SK-N-SH treated with all-trans-retinoic acid at 6 μM for 48 hours (cell line): Measurements from ENCODE around the gene MAGEB4.

Source experiments
- ARNTL ChIP-seq: fragments of 450-650 bp; formaldehyde crosslinking; IDR thresholded peaks from 2 replicates; pipeline ENCODE4 v1.5.0; 2020; ENCODE audit warnings: low read depth, mild to moderate bottlenecking, moderate library complexity, borderline replicate concordance
- CREB5 ChIP-seq: fragments of 250-450 bp; sonication (Bioruptor Pico); IDR thresholded peaks from 2 replicates; pipeline ENCODE4 v1.5.1; 2020; ENCODE audit warnings: low read depth, mild to moderate bottlenecking, moderate library complexity
- ESRRG ChIP-seq: fragments of 250-450 bp; sonication (Bioruptor Pico); IDR thresholded peaks from 2 replicates; pipeline ENCODE4 v1.6.1; 2021; ENCODE audit warnings: mild to moderate bottlenecking
- ISL1 ChIP-seq: fragments of 250-450 bp; sonication (Bioruptor Pico); IDR thresholded peaks from 2 replicates; pipeline ENCODE4 v2.1.2; 2022; ENCODE audit warnings: mild to moderate bottlenecking, moderate library complexity
- PPARA ChIP-seq: fragments of 250-450 bp; sonication (Bioruptor Pico); IDR thresholded peaks from 2 replicates; pipeline ENCODE4 v1.5.0; 2020; ENCODE audit warnings: mild to moderate bottlenecking, borderline replicate concordance
- ZFP3 ChIP-seq: fragments of 250-450 bp; sonication (Bioruptor Pico); IDR thresholded peaks from 2 replicates; pipeline ENCODE4 v1.5.0; 2020; ENCODE audit warnings: mild to moderate bottlenecking, moderate library complexity
- ZFP30 ChIP-seq: fragments of 450-650 bp; formaldehyde crosslinking; IDR thresholded peaks from 2 replicates; pipeline ENCODE4 v1.5.0; 2022; ENCODE audit warnings: mild to moderate bottlenecking, moderate library complexity
- ZNF565 ChIP-seq: fragments of 450-650 bp; formaldehyde crosslinking; conservative IDR thresholded peaks from 2 replicates; pipeline ENCODE4 v1.5.0; 2020; ENCODE audit warnings: low read depth, mild to moderate bottlenecking, moderate library complexity
- ZNF70 ChIP-seq: fragments of 450-650 bp; formaldehyde crosslinking; IDR thresholded peaks from 2 replicates; pipeline ENCODE4 v1.5.0; 2020; ENCODE audit warnings: mild to moderate bottlenecking, moderate library complexity
- ZNF8 ChIP-seq: fragments of 450-650 bp; formaldehyde crosslinking; IDR thresholded peaks from 2 replicates; pipeline ENCODE4 v1.5.0; 2020; ENCODE audit warnings: mild to moderate bottlenecking, moderate library complexity
- TF ChIP-seq, protein P1 (sequence below): fragments of 250-450 bp; sonication (Bioruptor Pico); IDR thresholded peaks from 2 replicates; pipeline ENCODE4 v1.8.0; 2020; ENCODE audit warnings: mild to moderate bottlenecking, moderate library complexity, borderline replicate concordance

- TF ChIP-seq PPARA (CRISPR knock-in tag): no peak
- TF ChIP-seq ISL1 (CRISPR knock-in tag): no peak
- no peak for TF ChIP-seq CREB5 (CRISPR knock-in tag)
- TF ChIP-seq ZNF70 (CRISPR knock-in tag): no peak
- no peak for TF ChIP-seq ZNF8 (CRISPR knock-in tag)
- no peak for TF ChIP-seq ZFP3 (CRISPR knock-in tag)
- no peak for TF ChIP-seq ESRRG
- no peak for TF ChIP-seq ZFP30
- TF ChIP-seq, protein P1, sequence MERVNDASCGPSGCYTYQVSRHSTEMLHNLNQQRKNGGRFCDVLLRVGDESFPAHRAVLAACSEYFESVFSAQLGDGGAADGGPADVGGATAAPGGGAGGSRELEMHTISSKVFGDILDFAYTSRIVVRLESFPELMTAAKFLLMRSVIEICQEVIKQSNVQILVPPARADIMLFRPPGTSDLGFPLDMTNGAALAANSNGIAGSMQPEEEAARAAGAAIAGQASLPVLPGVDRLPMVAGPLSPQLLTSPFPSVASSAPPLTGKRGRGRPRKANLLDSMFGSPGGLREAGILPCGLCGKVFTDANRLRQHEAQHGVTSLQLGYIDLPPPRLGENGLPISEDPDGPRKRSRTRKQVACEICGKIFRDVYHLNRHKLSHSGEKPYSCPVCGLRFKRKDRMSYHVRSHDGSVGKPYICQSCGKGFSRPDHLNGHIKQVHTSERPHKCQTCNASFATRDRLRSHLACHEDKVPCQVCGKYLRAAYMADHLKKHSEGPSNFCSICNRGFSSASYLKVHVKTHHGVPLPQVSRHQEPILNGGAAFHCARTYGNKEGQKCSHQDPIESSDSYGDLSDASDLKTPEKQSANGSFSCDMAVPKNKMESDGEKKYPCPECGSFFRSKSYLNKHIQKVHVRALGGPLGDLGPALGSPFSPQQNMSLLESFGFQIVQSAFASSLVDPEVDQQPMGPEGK (CRISPR knock-in tag): no peak
- no peak for TF ChIP-seq ZNF565
- TF ChIP-seq ARNTL (CRISPR knock-in tag): no peak
Observed at GRCh38 chrX:30253257-30253656, 11.5 kb downstream of the MAGEB4 start.
